Nephron progenitor cell (in vitro differentiated cells): ENCODE data around the gene MYO3B.

Source experiments
- DNase-seq: peaks from one replicate; pipeline ENCODE4 v3.0.0; 2021
- H3K27ac Mint-ChIP-seq: 2 replicates; pipeline ENCODE4 v1.8.0; 2021; ENCODE audit warnings: mild to moderate bottlenecking, moderate library complexity, mixed read lengths
- H3K27me3 Mint-ChIP-seq: 2 replicates; pipeline ENCODE4 v1.8.0; 2021; ENCODE audit warnings: mild to moderate bottlenecking, low read depth, mixed read lengths; ENCODE audit not compliant: poor library complexity
- H3K36me3 Mint-ChIP-seq: 2 replicates; pipeline ENCODE4 v1.8.0; 2021; ENCODE audit warnings: low read depth, mixed read lengths
- H3K4me1 Mint-ChIP-seq: 2 replicates; pipeline ENCODE4 v1.8.0; 2021; ENCODE audit warnings: mixed read lengths
- H3K4me3 Mint-ChIP-seq: 2 replicates; pipeline ENCODE4 v1.8.0; 2021; ENCODE audit warnings: mild to moderate bottlenecking, moderate library complexity, mixed read lengths
- H3K9me3 Mint-ChIP-seq: 2 replicates; pipeline ENCODE4 v1.8.0; 2021; ENCODE audit warnings: mild to moderate bottlenecking, moderate library complexity, mixed read lengths
- TF ChIP-seq, protein P1 (sequence below): fragments of 200-600 bp; sonication (generic); IDR thresholded peaks from 2 replicates; pipeline ENCODE4 v1.5.0; 2021; ENCODE audit warnings: antibody characterized with exemption

MYO3B gene

DNA sequence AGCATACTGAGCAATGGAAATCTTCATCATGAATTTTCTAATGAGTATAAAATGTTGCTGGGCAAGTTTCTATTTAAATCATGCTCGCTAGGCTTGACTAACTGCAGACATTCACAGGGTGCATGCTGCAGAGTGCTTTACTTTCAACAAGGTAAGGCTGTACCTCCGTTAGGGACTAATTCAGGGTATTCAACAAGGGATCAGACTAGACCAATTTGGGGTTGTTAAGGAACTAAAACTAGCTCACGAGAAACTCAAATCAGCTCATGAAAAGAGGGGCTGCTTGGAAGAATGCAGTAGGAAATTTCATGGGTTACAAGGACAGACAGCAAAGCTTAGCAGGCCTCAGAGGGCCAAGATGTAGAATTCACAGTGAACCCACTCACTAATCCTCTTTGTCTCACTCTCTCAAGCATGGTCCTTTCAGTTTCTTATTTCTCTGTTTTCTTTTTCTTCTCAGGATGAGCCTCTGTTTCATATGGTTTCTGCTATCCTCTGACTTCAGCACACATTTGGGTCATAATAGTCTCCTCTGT, 2.2 kb downstream of the MYO3B start:
- TF ChIP-seq, protein P1, sequence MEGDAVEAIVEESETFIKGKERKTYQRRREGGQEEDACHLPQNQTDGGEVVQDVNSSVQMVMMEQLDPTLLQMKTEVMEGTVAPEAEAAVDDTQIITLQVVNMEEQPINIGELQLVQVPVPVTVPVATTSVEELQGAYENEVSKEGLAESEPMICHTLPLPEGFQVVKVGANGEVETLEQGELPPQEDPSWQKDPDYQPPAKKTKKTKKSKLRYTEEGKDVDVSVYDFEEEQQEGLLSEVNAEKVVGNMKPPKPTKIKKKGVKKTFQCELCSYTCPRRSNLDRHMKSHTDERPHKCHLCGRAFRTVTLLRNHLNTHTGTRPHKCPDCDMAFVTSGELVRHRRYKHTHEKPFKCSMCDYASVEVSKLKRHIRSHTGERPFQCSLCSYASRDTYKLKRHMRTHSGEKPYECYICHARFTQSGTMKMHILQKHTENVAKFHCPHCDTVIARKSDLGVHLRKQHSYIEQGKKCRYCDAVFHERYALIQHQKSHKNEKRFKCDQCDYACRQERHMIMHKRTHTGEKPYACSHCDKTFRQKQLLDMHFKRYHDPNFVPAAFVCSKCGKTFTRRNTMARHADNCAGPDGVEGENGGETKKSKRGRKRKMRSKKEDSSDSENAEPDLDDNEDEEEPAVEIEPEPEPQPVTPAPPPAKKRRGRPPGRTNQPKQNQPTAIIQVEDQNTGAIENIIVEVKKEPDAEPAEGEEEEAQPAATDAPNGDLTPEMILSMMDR, result no peak
- DNase-seq, result no peak
- no peak overlapping the region for H3K4me3 Mint-ChIP-seq
- no peaks in the 10 kb centered on the region for H3K36me3 Mint-ChIP-seq
- H3K4me1 Mint-ChIP-seq, result peaks cover 11% of the 10 kb centered on the region
- H3K9me3 Mint-ChIP-seq, result peaks cover 11% of the 10 kb centered on the region
- no peak overlapping the region for H3K27ac Mint-ChIP-seq
- H3K27me3 Mint-ChIP-seq, result peaks cover 2% of the 10 kb centered on the region

GRCh38 chr2:170181602-170182001, 3.7 kb downstream of the MYO3B start:
- no peak overlapping the region for H3K27ac Mint-ChIP-seq
- peaks cover 2% of the 10 kb centered on the region for H3K27me3 Mint-ChIP-seq
- DNase-seq, result no peak
- H3K4me3 Mint-ChIP-seq, result no peak overlapping the region
- TF ChIP-seq, protein P1, result no peak
- H3K9me3 Mint-ChIP-seq, result peaks cover 24% of the 10 kb centered on the region
- H3K36me3 Mint-ChIP-seq, result no peaks in the 10 kb centered on the region
- peaks cover 11% of the 10 kb centered on the region for H3K4me1 Mint-ChIP-seq

DNA sequence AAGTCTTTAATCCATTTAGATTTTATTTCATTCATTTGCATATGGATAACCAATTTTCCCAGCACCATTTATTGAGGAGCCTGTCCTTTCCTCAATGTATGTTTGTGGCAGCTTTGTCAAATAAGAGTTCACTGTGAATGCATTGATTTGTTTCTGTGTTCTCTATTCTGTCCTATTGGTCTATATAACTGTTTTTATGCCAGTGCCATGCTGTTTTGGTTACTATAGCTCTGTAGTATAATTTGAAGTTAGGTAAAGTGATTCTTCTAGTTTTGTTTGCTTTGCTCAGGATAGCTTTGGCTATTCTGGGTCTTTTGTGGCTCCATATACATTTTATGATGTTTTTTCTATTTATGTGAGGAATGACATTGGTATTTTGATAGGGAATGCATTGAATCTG, 7.4 kb downstream of the MYO3B start:
- H3K9me3 Mint-ChIP-seq, result peaks cover 53% of the 10 kb centered on the region
- H3K27me3 Mint-ChIP-seq, result no peaks in the 10 kb centered on the region
- H3K27ac Mint-ChIP-seq, result no peak overlapping the region
- no peaks in the 10 kb centered on the region for H3K36me3 Mint-ChIP-seq
- H3K4me3 Mint-ChIP-seq, result no peak overlapping the region
- peaks cover 5% of the 10 kb centered on the region for H3K4me1 Mint-ChIP-seq
- DNase-seq, result no peak
- TF ChIP-seq, protein P1, result no peak

GRCh38 chr2:170189757-170190156, 11.8 kb downstream of the MYO3B start:
- DNase-seq, result no peak
- no peak overlapping the region for H3K27ac Mint-ChIP-seq
- H3K9me3 Mint-ChIP-seq, result peaks cover 45% of the 10 kb centered on the region
- no peaks in the 10 kb centered on the region for H3K27me3 Mint-ChIP-seq
- no peaks in the 10 kb centered on the region for H3K4me1 Mint-ChIP-seq
- no peak overlapping the region for H3K4me3 Mint-ChIP-seq
- TF ChIP-seq, protein P1, result no peak
- no peaks in the 10 kb centered on the region for H3K36me3 Mint-ChIP-seq

GRCh38 chr2:170190172-170190571, 12.2 kb downstream of the MYO3B start:
- Mint-ChIP-seq H3K27ac (no peak overlapping the region), H3K27me3 (no peaks in the 10 kb centered on the region), H3K9me3 (peaks cover 41% of the 10 kb centered on the region), H3K4me1 (no peaks in the 10 kb centered on the region), H3K4me3 (no peak overlapping the region), H3K36me3 (no peaks in the 10 kb centered on the region)
- no peak for DNase-seq
- TF ChIP-seq, protein P1, result no peak

DNA sequence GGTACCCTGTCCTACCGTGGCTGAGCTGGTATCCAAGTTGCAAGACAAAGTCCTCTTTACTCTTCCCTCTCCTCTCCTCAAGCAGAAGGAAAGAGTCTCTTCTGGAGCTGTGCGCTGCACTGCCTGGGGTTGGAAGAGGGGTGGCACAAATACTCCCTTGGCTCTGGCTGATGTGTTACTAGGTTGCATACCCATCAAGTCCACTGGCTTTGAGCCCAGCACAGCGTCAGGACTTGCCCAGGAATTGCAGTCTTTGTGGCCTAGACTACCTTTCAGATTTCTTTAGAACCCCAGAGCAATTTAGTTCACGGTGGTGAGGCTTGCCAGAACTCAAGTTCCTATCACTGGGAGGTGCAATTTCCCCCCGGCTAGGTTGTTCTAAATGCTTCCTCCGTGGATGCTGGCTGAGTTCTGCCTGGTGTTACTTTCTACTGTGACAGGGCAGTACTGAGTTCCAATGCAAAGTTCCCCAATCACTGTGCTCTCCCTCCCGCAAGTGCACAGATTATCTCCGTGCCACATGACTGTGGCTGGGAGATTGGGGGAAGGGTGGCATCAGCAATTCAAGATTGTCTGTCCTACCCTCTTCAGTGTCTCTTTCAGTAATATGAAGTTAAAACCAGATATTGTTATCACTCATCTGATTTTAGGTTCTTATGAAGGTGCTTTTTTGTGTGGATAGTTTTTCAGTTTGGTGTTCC, 13.4 kb downstream of the MYO3B start:
- Mint-ChIP-seq H3K36me3 (no peaks in the 10 kb centered on the region), H3K4me3 (no peak overlapping the region), H3K9me3 (peaks cover 30% of the 10 kb centered on the region), H3K4me1 (no peaks in the 10 kb centered on the region), H3K27me3 (no peaks in the 10 kb centered on the region), H3K27ac (no peak overlapping the region)
- DNase-seq, result no peak
- TF ChIP-seq, protein P1, result no peak
